HepG2 (cell line): Measurements from ENCODE around the gene NDUFS2. TPM values are rescaled to one million over a fixed set of nuclear protein-coding genes. Genes with fewer than 3 reads are reported as not detected.
A peak's percentile ranks its signal among the peaks of the same experiment; 100 is the strongest.

Experiments used
- ARID2 ChIP-seq: sonication (generic); formaldehyde crosslinking; IDR thresholded peaks from 2 replicates; pipeline ENCODE4 v1.8.1; 2022; ENCODE audit warnings: mild to moderate bottlenecking, missing genetic modification reagents, borderline replicate concordance
- EED ChIP-seq: sonication (generic); formaldehyde crosslinking; IDR thresholded peaks from 2 replicates; pipeline ENCODE4 v1.5.0; 2020; ENCODE audit warnings: mild to moderate bottlenecking, missing genetic modification reagents
- HNF4G ChIP-seq, 2 experiments: sonication (generic) in 1 of 2; formaldehyde crosslinking in 1 of 2; IDR thresholded peaks; 2 replicates each; pipeline versions ENCODE4 v1.4.0 to v1.6.1; 2011 to 2020; ENCODE audit warnings: borderline replicate concordance in 2 of 2, low read depth in 2 of 2, mild to moderate bottlenecking in 2 of 2, low read length in 1 of 2, missing genetic modification reagents in 1 of 2, moderate library complexity in 1 of 2
- KLF6 ChIP-seq: IDR thresholded peaks from 2 replicates; pipeline ENCODE4 v1.8.0; 2016; ENCODE audit warnings: missing biosample characterization, missing genetic modification reagents
- MAZ ChIP-seq, 2 experiments: sonication (generic) in 1 of 2; formaldehyde crosslinking in 1 of 2; IDR thresholded peaks; 2 replicates each; pipeline versions ENCODE4 v1.5.0 to v1.6.1; 2012 to 2020; ENCODE audit warnings: low read depth in 2 of 2, mild to moderate bottlenecking in 2 of 2, borderline replicate concordance in 1 of 2, improper control_type of control experiment in 1 of 2, low read length in 1 of 2, missing genetic modification reagents in 1 of 2, moderate library complexity in 1 of 2
- NFATC3 ChIP-seq: sonication (generic); formaldehyde crosslinking; IDR thresholded peaks from 2 replicates; pipeline ENCODE4 v1.5.1; 2020; ENCODE audit warnings: mild to moderate bottlenecking, missing genetic modification reagents
- NONO ChIP-seq, 2 experiments: fragments of 450-650 bp in 1 of 2; sonication (generic) in 1 of 2; formaldehyde crosslinking in 1 of 2; IDR thresholded peaks in 1 of 2; conservative IDR thresholded peaks in 1 of 2; 2 replicates each; pipeline versions ENCODE4 v1.6.1 to v1.8.0; 2017 to 2022; ENCODE audit warnings: mild to moderate bottlenecking in 1 of 2, missing genetic modification reagents in 1 of 2, moderate library complexity in 1 of 2
- PATZ1 ChIP-seq: sonication (generic); formaldehyde crosslinking; IDR thresholded peaks from 2 replicates; pipeline ENCODE4 v1.4.0; 2020; ENCODE audit warnings: missing genetic modification reagents
- PAX8 ChIP-seq: sonication (generic); formaldehyde crosslinking; IDR thresholded peaks from 2 replicates; pipeline ENCODE4 v1.8.0; 2022; ENCODE audit warnings: mild to moderate bottlenecking, missing genetic modification reagents, borderline replicate concordance
- POLR2A ChIP-seq, 2 experiments: IDR thresholded peaks; 2 replicates each; pipeline ENCODE4 v1.6.1; 2011; ENCODE audit warnings: low read depth in 2 of 2, low read length in 2 of 2, mild to moderate bottlenecking in 1 of 2, moderate library complexity in 1 of 2; ENCODE audit not compliant: insufficient read depth in 1 of 2
- SRSF1 ChIP-seq: fragments of 200-400 bp; formaldehyde crosslinking; optimal IDR thresholded peaks from 2 replicates; pipeline ENCODE3; 2017; ENCODE audit warnings: mild to moderate bottlenecking, low read depth, low read length, moderate library complexity
- THAP9 ChIP-seq: sonication (generic); formaldehyde crosslinking; IDR thresholded peaks from 2 replicates; pipeline ENCODE4; 2020; ENCODE audit warnings: missing genetic modification reagents, mild to moderate bottlenecking, borderline replicate concordance
- ZNF281 ChIP-seq: sonication (generic); formaldehyde crosslinking; IDR thresholded peaks from 2 replicates; pipeline ENCODE4 v1.4.0; 2020; ENCODE audit warnings: missing genetic modification reagents, borderline replicate concordance
- ZNF652 ChIP-seq: IDR thresholded peaks from 2 replicates; pipeline ENCODE4 v1.6.1; 2016; ENCODE audit warnings: low read depth, borderline replicate concordance
- ZNF784 ChIP-seq: sonication (generic); formaldehyde crosslinking; IDR thresholded peaks from 2 replicates; pipeline ENCODE4 v1.5.1; 2020; ENCODE audit warnings: missing genetic modification reagents, mild to moderate bottlenecking, borderline replicate concordance
- ZNF879 ChIP-seq: sonication (generic); formaldehyde crosslinking; IDR thresholded peaks from 2 replicates; pipeline ENCODE4 v1.8.1; 2023; ENCODE audit warnings: missing genetic modification reagents
- ZSCAN25 ChIP-seq: sonication (generic); formaldehyde crosslinking; IDR thresholded peaks from 2 replicates; pipeline ENCODE4 v1.8.0; 2022; ENCODE audit warnings: mild to moderate bottlenecking, missing genetic modification reagents
- polyA plus RNA-seq, 8 experiments: library from polyadenylated mRNA; depleted of rRNA in 3 of 8; stranded (reverse) in 7 of 8; unstranded in 1 of 8; fragments of >200 nt; fragmentation: Illumina TruSeq in 4 of 8; extraction: Trizol in 4 of 8; gene quantifications; 2 replicates each; pipeline versions ENCODE4 v1.2.1 to v1.2.3, GENCODE V29; 2011 to 2016; ENCODE audit warnings: low read depth in 4 of 8, missing spikeins in 1 of 8, mixed read lengths in 1 of 8; ENCODE audit not compliant: insufficient read depth in 1 of 8
- total RNA-seq, 5 experiments: library from RNA; depleted of rRNA; stranded (reverse); fragments of >200 nt; fragmentation: Illumina TruSeq; extraction: Trizol; gene quantifications; 2 replicates each; pipeline ENCODE4 v1.2.3, GENCODE V29; 2016; ENCODE audit warnings: low read depth in 1 of 5

The NDUFS2 gene
- total and polyA plus RNA-seq, 2 of the 13 experiments (the other 11 are each of a cell fraction or from before 2014, with no cell fraction given): 89.9 to 118 TPM

GRCh38 chr1:161201836-161202712 is at the start of gene NDUFS2 (continued):
- TF ChIP-seq ARID2 (peak; percentile 82), POLR2A (IDR thresholded peaks at IDR 0.05; ENCODE audit: insufficient read depth in 1 of 2, low read depth in 2 of 2, low read length in 2 of 2) (peak; percentile 80 to 85), EED (CRISPR knock-in tag) (no peak; the same call in 1 of the 2 replicates), SRSF1 (no peak), NONO (IDR thresholded peaks at IDR 0.05) (no peak), NONO (CRISPR knock-in tag; conservative IDR thresholded peaks at IDR 0.05) (peak; percentile 77; the same call in 1 of the 2 replicates), ZNF281 (CRISPR knock-in tag) (no peak; the same call in 1 of the 2 replicates), PAX8 (CRISPR knock-in tag) (no peak), THAP9 (CRISPR knock-in tag) (peak; percentile 90), PATZ1 (no peak), ZNF784 (CRISPR knock-in tag) (no peak), ZSCAN25 (CRISPR knock-in tag) (no peak), HNF4G (IDR thresholded peaks at IDR 0.05; ENCODE audit: borderline replicate concordance, low read depth, low read length) (no peak), HNF4G (CRISPR knock-in tag; IDR thresholded peaks at IDR 0.05; ENCODE audit: borderline replicate concordance, low read depth) (no peak), ZNF652 (no peak; the same call in 1 of the 2 replicates), ZNF879 (CRISPR knock-in tag) (peak; percentile 70; the same call in 1 of the 2 replicates), MAZ (IDR thresholded peaks at IDR 0.05; ENCODE audit: borderline replicate concordance, low read depth, low read length) (no peak), MAZ (CRISPR knock-in tag; IDR thresholded peaks at IDR 0.05; ENCODE audit: low read depth) (peak; percentile 67), NFATC3 (CRISPR knock-in tag) (no peak), KLF6 (CRISPR knock-in tag) (no peak)
